GM12892 (cell line): ENCODE measurements around the gene PLEKHM3.

Experiments used
- POLR2A ChIP-seq: IDR thresholded peaks from 2 replicates; pipeline ENCODE4 v1.6.1; 2011; ENCODE audit warnings: low read depth, low read length, control low read depth
- POLR2AphosphoS5 ChIP-seq: IDR thresholded peaks from 2 replicates; pipeline ENCODE4 v1.6.1; 2011; ENCODE audit warnings: low read depth, low read length, control low read depth
- TAF1 ChIP-seq: IDR thresholded peaks from 2 replicates; pipeline ENCODE4 v1.6.1; 2011; ENCODE audit warnings: low read depth, mild to moderate bottlenecking, control low read depth, low read length, borderline replicate concordance

DNA sequence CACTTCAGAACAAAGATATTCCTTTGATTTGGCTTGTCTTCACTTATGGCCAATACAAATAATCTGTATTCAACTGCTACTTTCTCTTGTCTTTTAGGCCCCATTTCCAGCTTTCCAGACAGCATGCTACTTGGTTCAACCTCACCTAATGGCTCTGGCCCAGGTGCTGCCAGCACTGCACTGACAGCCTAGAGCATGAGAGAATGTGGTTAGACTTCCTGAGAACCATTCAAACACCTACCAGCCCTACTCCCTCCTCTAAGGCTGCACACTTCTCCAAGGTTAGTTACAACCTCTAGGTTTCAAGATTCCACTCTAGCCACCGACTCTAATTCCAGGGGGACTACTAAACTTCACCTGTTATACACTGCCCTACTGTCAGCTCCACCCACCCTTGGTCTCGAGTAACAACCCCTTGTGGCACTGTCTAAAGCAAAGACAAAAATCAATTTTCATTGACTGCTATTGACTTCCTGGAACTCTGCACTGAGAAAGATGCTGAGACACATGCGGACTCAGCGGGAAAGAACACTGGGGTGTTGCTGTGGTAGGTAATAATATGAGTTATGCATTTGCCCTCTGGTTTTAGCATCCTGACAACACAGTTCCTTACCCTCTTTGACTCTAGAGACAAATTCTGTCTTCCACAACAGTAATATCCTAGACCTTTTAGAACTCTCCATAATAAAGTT is 38.2 kb downstream of the PLEKHM3 start:
- TF ChIP-seq POLR2A (no peak), POLR2AphosphoS5 (no peak), TAF1 (no peak)
